Measurements from ENCODE around the gene SI. TPM values are rescaled to one million over a fixed set of nuclear protein-coding genes. Genes with fewer than 3 reads are reported as not detected.

Gene SI
- total RNA-seq, 3 donors from 2014 or later, result not detected

GRCh38 chr3:164929642-164930041, 148.7 kb downstream of the SI start:
- Histone ChIP-seq H3K36me3 (no peaks in the 10 kb centered on the region), H3K27ac (no peak overlapping the region), H3K4me3 (no peak overlapping the region), H3K9me3 (no peaks in the 10 kb centered on the region), H3K27me3 (no peaks in the 10 kb centered on the region), H3K4me1 (no peaks in the 10 kb centered on the region)
- intact Hi-C loops (cut with DNase I; ENCODE audit: low total_unique reads), result no loop called here
- DNase-seq (ENCODE audit: low spot score in 2 of 2), result no peak
- no peak for TF ChIP-seq POLR2AphosphoS5 (IDR thresholded peaks at IDR 0.05)
- no peak for TF ChIP-seq POLR2A (IDR thresholded peaks at IDR 0.05)
- TF ChIP-seq CTCF (IDR thresholded peaks at IDR 0.05), result no peak

Other genes with a start within 250 kb of the SI start
- under 1 TPM in 2 of 3 donors, not detected in 1; 0.33 to 0.59 TPM for gene SLITRK3, start 117.9 kb upstream of the SI start, total RNA-seq